Measurements from ENCODE around the gene STRN3. TPM values are rescaled to one million over a fixed set of nuclear protein-coding genes. Genes with fewer than 3 reads are reported as not detected.

The STRN3 gene
- total and polyA plus RNA-seq, 9 donors, result 11.5 to 43.0 (median 32.4) TPM

GRCh38 chr14:30894923-30895515 is 131.2 kb downstream of the STRN3 start:
- TF ChIP-seq EP300 (IDR thresholded peaks at IDR 0.05) (no peak), POLR2A (IDR thresholded peaks at IDR 0.05) (no peak)
- TF ChIP-seq, protein P1, sequence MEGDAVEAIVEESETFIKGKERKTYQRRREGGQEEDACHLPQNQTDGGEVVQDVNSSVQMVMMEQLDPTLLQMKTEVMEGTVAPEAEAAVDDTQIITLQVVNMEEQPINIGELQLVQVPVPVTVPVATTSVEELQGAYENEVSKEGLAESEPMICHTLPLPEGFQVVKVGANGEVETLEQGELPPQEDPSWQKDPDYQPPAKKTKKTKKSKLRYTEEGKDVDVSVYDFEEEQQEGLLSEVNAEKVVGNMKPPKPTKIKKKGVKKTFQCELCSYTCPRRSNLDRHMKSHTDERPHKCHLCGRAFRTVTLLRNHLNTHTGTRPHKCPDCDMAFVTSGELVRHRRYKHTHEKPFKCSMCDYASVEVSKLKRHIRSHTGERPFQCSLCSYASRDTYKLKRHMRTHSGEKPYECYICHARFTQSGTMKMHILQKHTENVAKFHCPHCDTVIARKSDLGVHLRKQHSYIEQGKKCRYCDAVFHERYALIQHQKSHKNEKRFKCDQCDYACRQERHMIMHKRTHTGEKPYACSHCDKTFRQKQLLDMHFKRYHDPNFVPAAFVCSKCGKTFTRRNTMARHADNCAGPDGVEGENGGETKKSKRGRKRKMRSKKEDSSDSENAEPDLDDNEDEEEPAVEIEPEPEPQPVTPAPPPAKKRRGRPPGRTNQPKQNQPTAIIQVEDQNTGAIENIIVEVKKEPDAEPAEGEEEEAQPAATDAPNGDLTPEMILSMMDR (IDR thresholded peaks at IDR 0.05), result no peak
- no peak for DNase-seq
- H3K4me1 ChIP-seq (ENCODE audit: insufficient read depth), result no peaks in the 10 kb centered on the region
- no peaks in the 10 kb centered on the region for H3K36me3 ChIP-seq
- 83 to 89% (median 85%) methylated on average over 4 of the region's 4 CpGs for WGBS, 3 donors
- no peaks in the 10 kb centered on the region for H3K9me3 ChIP-seq
- intact Hi-C loops (cut with DNase I), result no loop called here
- H3K27ac ChIP-seq, result no peak overlapping the region
- H3K4me3 ChIP-seq, result no peak overlapping the region
- H3K27me3 ChIP-seq, result no peaks in the 10 kb centered on the region

DNA sequence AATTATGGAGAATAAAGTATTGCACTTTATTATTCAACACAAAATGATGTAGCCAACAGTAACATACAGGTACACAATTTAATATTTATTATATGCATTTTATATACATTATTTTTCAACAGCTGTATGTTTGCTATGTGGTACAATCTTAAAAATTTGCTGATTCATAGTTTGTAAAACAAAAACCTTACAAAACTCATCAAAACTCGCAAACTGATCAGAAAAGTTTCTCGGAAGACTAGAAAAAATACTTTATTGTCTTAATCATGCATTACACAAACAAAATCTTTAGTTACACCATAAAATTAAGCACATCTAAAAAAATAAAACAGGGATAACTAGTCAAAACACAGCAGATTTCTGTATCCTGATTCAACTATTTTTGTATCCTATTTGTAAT is 132.4 kb downstream of the STRN3 start:
- H3K27ac ChIP-seq, result no peak overlapping the region
- TF ChIP-seq, protein P1 (IDR thresholded peaks at IDR 0.05), result no peak
- TF ChIP-seq EP300 (IDR thresholded peaks at IDR 0.05), result no peak
- TF ChIP-seq POLR2A (IDR thresholded peaks at IDR 0.05), result no peak
- 79 to 89% (median 84%) methylated on average over 2 of the region's 2 CpGs for WGBS, 3 donors
- no peak for DNase-seq
- H3K9me3 ChIP-seq, result no peaks in the 10 kb centered on the region
- no peaks in the 10 kb centered on the region for H3K4me1 ChIP-seq (ENCODE audit: insufficient read depth)
- intact Hi-C loops (cut with DNase I), result no loop called here
- H3K27me3 ChIP-seq, result no peaks in the 10 kb centered on the region
- H3K36me3 ChIP-seq, result no peaks in the 10 kb centered on the region
- no peak overlapping the region for H3K4me3 ChIP-seq

GRCh38 chr14:30889244-30889594 is 137.0 kb downstream of the STRN3 start:
- 73 to 74% (median 73%) methylated on average over 4 of the region's 4 CpGs for WGBS, 3 donors
- H3K27ac ChIP-seq, result no peak overlapping the region
- DNase-seq, result no peak
- TF ChIP-seq POLR2A (IDR thresholded peaks at IDR 0.05) (no peak), EP300 (IDR thresholded peaks at IDR 0.05) (no peak)
- TF ChIP-seq, protein P1 (IDR thresholded peaks at IDR 0.05), result no peak
- H3K4me3 ChIP-seq, result no peak overlapping the region
- intact Hi-C loops (cut with DNase I), result no loop called here
- H3K4me1 ChIP-seq (ENCODE audit: insufficient read depth), result no peaks in the 10 kb centered on the region
- no peaks in the 10 kb centered on the region for H3K27me3 ChIP-seq
- H3K9me3 ChIP-seq, result no peaks in the 10 kb centered on the region
- H3K36me3 ChIP-seq, result no peaks in the 10 kb centered on the region

DNA sequence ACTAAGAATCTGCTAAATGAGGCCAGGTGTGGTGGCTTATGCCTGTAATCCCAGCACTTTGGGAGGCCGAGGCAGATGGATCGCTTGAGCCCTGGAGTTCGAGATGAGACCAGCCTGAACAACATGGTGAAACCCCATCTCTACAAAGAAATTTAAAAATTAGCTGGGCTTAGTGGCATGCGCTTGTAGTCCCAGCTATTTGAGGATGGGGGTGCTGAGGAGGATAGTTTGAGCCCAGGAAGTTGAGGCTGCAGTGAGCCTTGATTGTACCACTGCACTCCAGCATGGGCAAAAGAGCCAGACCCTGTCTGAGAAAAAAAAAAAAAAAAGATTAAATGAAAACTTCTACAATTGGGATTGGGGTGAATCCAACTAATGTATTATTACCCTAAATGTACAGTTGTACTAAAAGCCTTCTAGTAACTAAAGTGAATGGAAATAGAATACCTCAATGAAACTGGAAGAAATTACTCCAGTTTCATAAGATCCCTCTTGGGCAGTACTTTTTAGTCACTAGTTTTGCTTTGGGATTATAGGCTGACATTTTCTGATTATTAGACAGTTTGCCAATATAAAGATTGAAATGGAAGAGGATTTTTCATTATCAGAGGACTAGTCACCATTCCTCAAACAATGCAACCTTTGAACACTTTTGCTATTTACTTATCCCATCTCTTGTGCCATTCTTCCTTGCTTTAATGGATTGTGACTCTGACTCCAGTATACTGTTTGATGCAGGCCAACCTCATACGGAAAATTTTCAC is 137.5 kb downstream of the STRN3 start:
- intact Hi-C loops (cut with DNase I), result no loop called here
- WGBS, 3 donors, result 94 to 99% (median 98%) methylated on average over 5 of the region's 5 CpGs
- no peaks in the 10 kb centered on the region for H3K4me1 ChIP-seq (ENCODE audit: insufficient read depth)
- H3K27me3 ChIP-seq, result no peaks in the 10 kb centered on the region
- no peaks in the 10 kb centered on the region for H3K9me3 ChIP-seq
- no peaks in the 10 kb centered on the region for H3K36me3 ChIP-seq
- TF ChIP-seq POLR2A (IDR thresholded peaks at IDR 0.05), result no peak
- no peak for TF ChIP-seq EP300 (IDR thresholded peaks at IDR 0.05)
- TF ChIP-seq, protein P1 (IDR thresholded peaks at IDR 0.05), result no peak
- no peak overlapping the region for H3K4me3 ChIP-seq
- no peak for DNase-seq
- no peak overlapping the region for H3K27ac ChIP-seq
